A549 (cell line): Measurements from ENCODE around the gene PKM. TPM values are rescaled to one million over a fixed set of nuclear protein-coding genes. Genes with fewer than 3 reads are reported as not detected.
A peak's percentile ranks its signal among the peaks of the same experiment; 100 is the strongest.

ENCODE experiments used
- ATAC-seq, 2 experiments: fragments of 200-7000 bp in 1 of 2; fragments of >200 bp in 1 of 2; cut with Nextera tagmentation in 1 of 2; cut with Tn5 transposase in 1 of 2; 3 replicates each; pipeline versions ENCODE4 v1.8.0 to v1.9.1; 2018 to 2020; ENCODE audit warnings: mild to moderate bottlenecking in 1 of 2, moderate library complexity in 1 of 2
- CTCF ChIA-PET: fragments of 300-600 bp; sonication (Branson Sonifier 250); formaldehyde crosslinking; extraction: SDS; loops from one replicate; lab custom pipeline; 2021; ENCODE audit warnings: antibody characterized with exemption, inconsistent platforms; lab: Yijun Ruan, JAX
- POLR2A ChIA-PET: fragments of 350-600 bp; formaldehyde crosslinking; extraction: SDS; loops from one replicate; lab custom pipeline; 2021; ENCODE audit warnings: antibody characterized with exemption, inconsistent platforms; lab: Yijun Ruan, JAX
- DNase-seq, 2 experiments: peaks; one replicate each; pipeline versions ENCODE4 v3.0.0 to v3.0.0-alpha.2; 2011 to 2016; ENCODE audit warnings: low read depth in 1 of 2, low spot score in 1 of 2
- FAIRE-seq: peaks from 2 replicates; lab custom pipeline; 2011; peaks lifted over from hg19 to GRCh38; lab: Jason Lieb, UNC
- H3K27ac ChIP-seq, 2 experiments: fragments of >200 bp; sonication (Bioruptor Twin); formaldehyde crosslinking; 3 replicates each; pipeline ENCODE4 v1.5.1; 2016 to 2017
- H3K4me1 ChIP-seq: fragments of >200 bp; sonication (Bioruptor Twin); formaldehyde crosslinking; 3 replicates; pipeline ENCODE4 v1.6.1; 2016
- H3K4me2 ChIP-seq: fragments of >200 bp; sonication (Bioruptor Twin); formaldehyde crosslinking; 3 replicates; pipeline ENCODE4 v1.6.1; 2016
- H3K4me3 ChIP-seq: fragments of >200 bp; sonication (Bioruptor Twin); formaldehyde crosslinking; 3 replicates; pipeline ENCODE4 v1.5.1; 2016
- H3K9me3 ChIP-seq: fragments of >200 bp; sonication (Bioruptor Twin); formaldehyde crosslinking; 3 replicates; pipeline ENCODE4 v1.6.1; 2016
- BHLHE40 ChIP-seq: IDR thresholded peaks from 2 replicates; pipeline ENCODE4 v1.6.1; 2012; ENCODE audit warnings: low read depth, low read length, inconsistent platforms
- CBX2 ChIP-seq: fragments of 200-600 bp; sonication (generic); IDR thresholded peaks from 2 replicates; pipeline ENCODE4 v1.6.1; 2016; ENCODE audit warnings: low read depth, mild to moderate bottlenecking, borderline replicate concordance
- CHD2 ChIP-seq: fragments of 150-350 bp; IDR thresholded peaks from 2 replicates; pipeline ENCODE4 v1.6.1; 2014; ENCODE audit warnings: low read length; ENCODE audit not compliant: partially characterized antibody
- CHD4 ChIP-seq: fragments of 200-600 bp; sonication (generic); IDR thresholded peaks from 2 replicates; pipeline ENCODE4 v1.6.1; 2016; ENCODE audit warnings: antibody characterized with exemption, mild to moderate bottlenecking, borderline replicate concordance
- EHF ChIP-seq: fragments of 250-450 bp; sonication (Bioruptor Pico); IDR thresholded peaks from 2 replicates; pipeline ENCODE4 v1.5.0; 2020; ENCODE audit warnings: mild to moderate bottlenecking
- ESRRA ChIP-seq: fragments of 150-350 bp; IDR thresholded peaks from 2 replicates; pipeline ENCODE4 v1.6.1; 2014; ENCODE audit warnings: mild to moderate bottlenecking, low read length, borderline replicate concordance
- FOSB ChIP-seq: fragments of 250-450 bp; sonication (Bioruptor Pico); IDR thresholded peaks from 2 replicates; pipeline ENCODE4 v1.5.0; 2020; ENCODE audit warnings: mild to moderate bottlenecking, moderate library complexity
- HEYL ChIP-seq: fragments of 250-450 bp; sonication (Bioruptor Pico); IDR thresholded peaks from 2 replicates; pipeline ENCODE4 v1.8.0; 2021; ENCODE audit warnings: mild to moderate bottlenecking, moderate library complexity
- HOXB13 ChIP-seq: fragments of 250-450 bp; sonication (Bioruptor Pico); IDR thresholded peaks from 2 replicates; pipeline ENCODE4 v1.5.0; 2020; ENCODE audit warnings: low read depth, mild to moderate bottlenecking, moderate library complexity
- HOXB5 ChIP-seq: fragments of 250-450 bp; sonication (Bioruptor Pico); IDR thresholded peaks from 2 replicates; pipeline ENCODE4 v1.5.0; 2020; ENCODE audit warnings: mild to moderate bottlenecking, moderate library complexity
- JUN ChIP-seq, 2 experiments: fragments of >200 bp; sonication (Bioruptor Twin); formaldehyde crosslinking; IDR thresholded peaks; 2 replicates in 1 of 2; 3 replicates in 1 of 2; pipeline ENCODE4 v1.6.1; 2016 to 2017
- NPAS2 ChIP-seq: fragments of 250-450 bp; sonication (Bioruptor Pico); IDR thresholded peaks from 2 replicates; pipeline ENCODE4 v1.8.0; 2022; ENCODE audit warnings: mild to moderate bottlenecking, moderate library complexity, borderline replicate concordance
- RARB ChIP-seq: fragments of 250-450 bp; sonication (Bioruptor Pico); IDR thresholded peaks from 2 replicates; pipeline ENCODE4 v1.8.0; 2021; ENCODE audit warnings: mild to moderate bottlenecking, moderate library complexity
- RNF2 ChIP-seq: fragments of 200-600 bp; sonication (generic); IDR thresholded peaks from 2 replicates; pipeline ENCODE4 v1.6.1; 2016; ENCODE audit warnings: low read depth, mild to moderate bottlenecking, antibody characterized with exemption, moderate library complexity, borderline replicate concordance
- SMC3 ChIP-seq: fragments of >200 bp; sonication (Bioruptor Twin); formaldehyde crosslinking; IDR thresholded peaks from 3 replicates; pipeline ENCODE4 v1.6.1; 2018; ENCODE audit warnings: inconsistent platforms
- SREBF2 ChIP-seq: fragments of 450-650 bp; IDR thresholded peaks from 2 replicates; pipeline ENCODE4 v1.6.1; 2014; ENCODE audit warnings: mild to moderate bottlenecking, moderate library complexity
- TFCP2L1 ChIP-seq: fragments of 250-450 bp; sonication (Bioruptor Pico); IDR thresholded peaks from 2 replicates; pipeline ENCODE4 v1.5.0; 2021; ENCODE audit warnings: mild to moderate bottlenecking
- TP53 ChIP-seq: fragments of 250-450 bp; sonication (Bioruptor Pico); IDR thresholded peaks from 2 replicates; pipeline ENCODE4 v1.5.0; 2021; ENCODE audit warnings: mild to moderate bottlenecking, moderate library complexity
- ZSCAN20 ChIP-seq: fragments of 250-450 bp; sonication (Bioruptor Pico); IDR thresholded peaks from 2 replicates; pipeline ENCODE4 v1.8.0; 2022; ENCODE audit warnings: mild to moderate bottlenecking, moderate library complexity
- WGBS: methylation state at CpG from one replicate; pipeline ENCODE4 v1.1.6; 2017; ENCODE audit errors: missing lambda C conversion rate; 5-methylcytosine and 5-hydroxymethylcytosine counted together
- polyA plus RNA-seq, 4 experiments: library from polyadenylated mRNA; depleted of rRNA in 3 of 4; stranded (reverse); fragments of >200 nt; fragmentation: RNase III in 1 of 4; extraction: RNeasy Plus Mini Kit Qiagen cat#74134 plus additional on column Dnase treatment in 1 of 4; gene quantifications; 2 replicates in 3 of 4; 3 replicates in 1 of 4; pipeline ENCODE4 v1.2.3, GENCODE V29; 2011 to 2017
- TF ChIP-seq, protein P1 (sequence below): IDR thresholded peaks from 2 replicates; pipeline ENCODE4 v1.6.1; 2012
- TF ChIP-seq, protein P2 (sequence below): fragments of 450-650 bp; IDR thresholded peaks from 2 replicates; pipeline ENCODE4 v1.6.1; 2014; ENCODE audit warnings: antibody characterized with exemption
- TF ChIP-seq, protein P3 (sequence below): fragments of 250-450 bp; sonication (Bioruptor Pico); IDR thresholded peaks from 2 replicates; pipeline ENCODE4 v1.5.0; 2020; ENCODE audit warnings: low read depth, mild to moderate bottlenecking, moderate library complexity

Gene PKM
- polyA plus RNA-seq, 2 of the 4 experiments (the other 2 are of a cell fraction): 3,443 to 3,848 TPM

DNA sequence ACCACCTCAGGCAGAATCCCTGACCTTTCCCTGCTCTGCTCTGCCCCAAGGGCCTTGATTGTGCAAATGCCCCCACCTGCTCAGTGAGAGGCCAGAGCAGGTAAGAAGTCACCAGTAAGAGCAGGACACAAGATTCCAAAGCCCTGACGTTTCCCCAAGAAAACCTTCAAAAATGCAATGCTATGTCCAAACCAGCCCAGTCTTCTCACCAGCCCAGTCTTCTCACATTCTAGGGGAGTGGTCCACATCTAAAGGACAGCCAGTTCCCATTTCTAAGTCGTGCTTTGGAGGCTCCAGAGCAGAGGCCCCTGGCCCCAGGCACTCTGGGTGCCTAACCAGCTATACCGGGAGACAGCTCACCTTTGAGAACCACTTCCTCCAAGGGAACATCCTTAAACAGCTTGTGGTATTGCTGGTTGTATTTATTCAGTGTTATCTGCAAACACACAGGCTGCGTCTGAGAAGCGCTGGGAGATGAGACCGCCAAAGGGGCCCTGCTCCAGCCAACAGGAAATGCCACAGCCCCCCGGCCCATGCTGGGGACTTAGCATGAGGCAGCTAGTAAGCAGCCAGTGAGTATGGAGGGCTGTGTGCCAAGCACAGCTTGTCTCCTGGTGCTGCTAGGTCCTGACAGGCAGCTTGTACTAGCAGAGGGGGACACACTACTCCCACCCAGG is 62.7 kb downstream of the PKM start:
- peaks cover 6% of the 10 kb centered on the region; the same call in 1 of the 3 replicates for H3K4me1 ChIP-seq
- FAIRE-seq (no peak), ATAC-seq (peak in 1 of 2 experiments; percentile 40; a peak in 3 of 6 replicates), DNase-seq (no peak)
- ChIA-PET CTCF (interaction anchor here (1.0 to 3.3 kb wide), 4 partner anchors 9 to 367 kb away, joined by 3 to 29 read pairs (median 4); no protein-coding TSS in a partner anchor), POLR2A (interaction anchor here (0.5 kb wide), 1 partner anchor 487 kb away, joined by 3 read pairs; no protein-coding TSS in a partner anchor)
- no peak overlapping the region for H3K4me3 ChIP-seq
- no peak overlapping the region for H3K4me2 ChIP-seq
- WGBS: 64% methylated on average over 7 of the region's 7 CpGs
- no peaks in the 10 kb centered on the region for H3K9me3 ChIP-seq
- H3K27ac ChIP-seq: no peak overlapping the region
- TF ChIP-seq ZSCAN20 (CRISPR knock-in tag): no peak
- no peak for TF ChIP-seq CHD2
- TF ChIP-seq, protein P1, sequence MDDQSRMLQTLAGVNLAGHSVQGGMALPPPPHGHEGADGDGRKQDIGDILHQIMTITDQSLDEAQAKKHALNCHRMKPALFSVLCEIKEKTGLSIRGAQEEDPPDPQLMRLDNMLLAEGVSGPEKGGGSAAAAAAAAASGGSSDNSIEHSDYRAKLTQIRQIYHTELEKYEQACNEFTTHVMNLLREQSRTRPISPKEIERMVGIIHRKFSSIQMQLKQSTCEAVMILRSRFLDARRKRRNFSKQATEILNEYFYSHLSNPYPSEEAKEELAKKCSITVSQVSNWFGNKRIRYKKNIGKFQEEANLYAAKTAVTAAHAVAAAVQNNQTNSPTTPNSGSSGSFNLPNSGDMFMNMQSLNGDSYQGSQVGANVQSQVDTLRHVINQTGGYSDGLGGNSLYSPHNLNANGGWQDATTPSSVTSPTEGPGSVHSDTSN: no peak

DNA sequence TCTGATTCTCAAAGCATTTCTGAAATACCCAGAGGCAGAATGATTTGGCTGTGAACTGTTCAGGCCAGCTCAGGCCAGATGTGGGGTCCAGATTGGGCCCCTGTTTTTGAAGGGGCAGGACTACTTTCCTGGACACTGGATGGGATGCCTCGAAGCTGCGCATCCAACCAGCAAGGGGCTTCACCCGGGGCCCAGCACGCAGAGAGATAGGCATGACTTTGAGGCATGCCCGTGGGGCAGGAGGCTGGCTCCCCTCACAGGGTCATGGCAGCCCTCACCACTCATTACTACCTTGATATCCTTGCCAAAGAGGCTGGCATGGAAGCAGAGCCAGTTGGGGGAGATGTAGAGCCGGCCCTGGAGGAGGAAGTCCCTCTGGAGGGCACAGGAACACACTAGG is 63.5 kb downstream of the PKM start:
- H3K27ac ChIP-seq: no peak overlapping the region
- H3K4me1 ChIP-seq: peaks cover 6% of the 10 kb centered on the region; the same call in 1 of the 3 replicates
- FAIRE-seq (no peak), DNase-seq (no peak), ATAC-seq (no peak)
- CTCF ChIA-PET: interaction anchor here (0.6 to 4.3 kb wide), 3 partner anchors 11 to 119 kb away, joined by 3 to 44 read pairs (median 6); no protein-coding TSS in a partner anchor
- H3K4me3 ChIP-seq: no peak overlapping the region
- POLR2A ChIA-PET: no interaction called here
- 71% methylated on average over 6 of the region's 6 CpGs for WGBS
- no peaks in the 10 kb centered on the region for H3K9me3 ChIP-seq
- H3K4me2 ChIP-seq: no peak overlapping the region
- TF ChIP-seq SREBF2 (no peak), JUN (IDR thresholded peaks at IDR 0.05) (no peak), TFCP2L1 (no peak)

DNA sequence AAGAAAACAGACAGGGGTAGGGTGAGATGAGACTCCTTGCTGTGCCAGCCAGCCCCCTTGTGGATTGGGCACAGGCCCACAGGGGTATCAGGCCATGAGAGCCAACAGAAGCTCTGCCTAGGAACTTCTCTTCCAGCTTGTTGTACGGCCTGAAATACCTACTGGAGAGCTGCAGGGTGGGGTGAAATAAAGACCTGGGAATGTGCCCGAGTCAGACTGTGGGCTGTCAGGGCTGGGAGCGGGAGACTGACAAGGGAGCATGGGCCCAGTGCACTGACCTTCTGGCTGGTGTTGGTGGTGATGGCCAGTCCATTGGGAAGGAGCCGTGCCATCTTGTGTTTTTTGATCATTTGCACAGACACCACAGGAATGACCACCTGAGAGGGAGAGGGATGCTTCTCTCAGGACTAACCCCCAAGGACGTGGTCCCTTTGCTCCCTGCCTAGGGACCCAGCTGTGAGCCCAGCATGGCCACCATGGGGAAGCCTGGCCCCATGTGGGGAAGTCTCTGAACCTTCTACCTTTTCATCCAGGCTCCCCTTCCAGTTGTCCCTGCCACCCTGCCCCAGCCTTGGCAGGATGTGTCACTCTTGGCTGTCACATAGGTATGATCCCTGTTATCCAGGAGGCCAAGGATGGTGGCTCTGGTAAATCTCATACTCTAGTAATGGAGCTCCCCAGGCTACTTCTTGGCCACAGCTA is 64.1 kb downstream of the PKM start:
- ChIA-PET CTCF (interaction anchor here (0.6 to 4.3 kb wide), 3 partner anchors 11 to 119 kb away, joined by 3 to 44 read pairs (median 6); no protein-coding TSS in a partner anchor), POLR2A (no interaction called here)
- ATAC-seq (no peak), DNase-seq (no peak), FAIRE-seq (no peak)
- H3K27ac ChIP-seq: no peak overlapping the region
- H3K4me1 ChIP-seq: peaks cover 6% of the 10 kb centered on the region; the same call in 1 of the 3 replicates
- H3K9me3 ChIP-seq: no peaks in the 10 kb centered on the region
- H3K4me2 ChIP-seq: no peak overlapping the region
- H3K4me3 ChIP-seq: no peak overlapping the region
- 72% methylated on average over 5 of the region's 5 CpGs for WGBS
- TF ChIP-seq BHLHE40: no peak
- no peak for TF ChIP-seq CHD4
- no peak for TF ChIP-seq HOXB5 (CRISPR knock-in tag)
- TF ChIP-seq RNF2: no peak
- no peak for TF ChIP-seq NPAS2 (CRISPR knock-in tag)

DNA sequence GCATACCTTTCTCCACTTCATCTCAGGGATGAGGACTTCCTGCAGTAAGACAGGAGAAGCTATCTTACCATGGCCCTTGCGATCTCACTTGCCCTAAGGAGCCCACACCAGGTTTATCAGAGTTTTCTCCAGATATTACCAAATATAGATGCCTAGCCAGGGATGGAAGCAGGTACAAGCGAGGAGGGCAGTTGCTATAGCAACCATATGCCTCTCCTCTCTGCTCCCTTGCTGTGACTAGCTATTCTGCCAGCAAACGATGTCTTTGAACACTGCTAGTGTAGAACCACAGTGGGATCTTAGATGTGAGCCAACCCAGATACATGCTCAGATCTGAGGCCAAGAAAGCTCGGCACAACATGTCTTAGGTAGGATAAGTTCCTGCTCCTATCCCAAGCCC is 67.3 kb downstream of the PKM start:
- ChIA-PET CTCF (interaction anchor here (0.7 to 4.3 kb wide), 7 partner anchors 8 to 363 kb away, joined by 3 to 44 read pairs (median 4); no protein-coding TSS in a partner anchor), POLR2A (no interaction called here)
- no peak overlapping the region for H3K4me3 ChIP-seq
- no peaks in the 10 kb centered on the region for H3K9me3 ChIP-seq
- TF ChIP-seq HEYL (CRISPR knock-in tag) (no peak), EHF (CRISPR knock-in tag) (no peak), HOXB13 (CRISPR knock-in tag) (no peak), CBX2 (no peak), FOSB (no peak), ESRRA (no peak), SMC3 (no peak), RNF2 (no peak), NPAS2 (CRISPR knock-in tag) (no peak), TFCP2L1 (no peak), CHD2 (no peak), RARB (CRISPR knock-in tag) (no peak), TP53 (no peak)
- TF ChIP-seq, protein P2, sequence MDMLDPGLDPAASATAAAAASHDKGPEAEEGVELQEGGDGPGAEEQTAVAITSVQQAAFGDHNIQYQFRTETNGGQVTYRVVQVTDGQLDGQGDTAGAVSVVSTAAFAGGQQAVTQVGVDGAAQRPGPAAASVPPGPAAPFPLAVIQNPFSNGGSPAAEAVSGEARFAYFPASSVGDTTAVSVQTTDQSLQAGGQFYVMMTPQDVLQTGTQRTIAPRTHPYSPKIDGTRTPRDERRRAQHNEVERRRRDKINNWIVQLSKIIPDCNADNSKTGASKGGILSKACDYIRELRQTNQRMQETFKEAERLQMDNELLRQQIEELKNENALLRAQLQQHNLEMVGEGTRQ: no peak
- TF ChIP-seq, protein P3, sequence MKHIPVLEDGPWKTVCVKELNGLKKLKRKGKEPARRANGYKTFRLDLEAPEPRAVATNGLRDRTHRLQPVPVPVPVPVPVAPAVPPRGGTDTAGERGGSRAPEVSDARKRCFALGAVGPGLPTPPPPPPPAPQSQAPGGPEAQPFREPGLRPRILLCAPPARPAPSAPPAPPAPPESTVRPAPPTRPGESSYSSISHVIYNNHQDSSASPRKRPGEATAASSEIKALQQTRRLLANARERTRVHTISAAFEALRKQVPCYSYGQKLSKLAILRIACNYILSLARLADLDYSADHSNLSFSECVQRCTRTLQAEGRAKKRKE (CRISPR knock-in tag): no peak
- no peak overlapping the region for H3K27ac ChIP-seq
- ATAC-seq (no peak), FAIRE-seq (no peak), DNase-seq (no peak)
- WGBS: 53% methylated on average over 4 of the region's 4 CpGs
- H3K4me1 ChIP-seq: peaks cover 6% of the 10 kb centered on the region; the same call in 1 of the 3 replicates
- H3K4me2 ChIP-seq: no peak overlapping the region
